Measurements from ENCODE around the gene PYCARD.

DNA sequence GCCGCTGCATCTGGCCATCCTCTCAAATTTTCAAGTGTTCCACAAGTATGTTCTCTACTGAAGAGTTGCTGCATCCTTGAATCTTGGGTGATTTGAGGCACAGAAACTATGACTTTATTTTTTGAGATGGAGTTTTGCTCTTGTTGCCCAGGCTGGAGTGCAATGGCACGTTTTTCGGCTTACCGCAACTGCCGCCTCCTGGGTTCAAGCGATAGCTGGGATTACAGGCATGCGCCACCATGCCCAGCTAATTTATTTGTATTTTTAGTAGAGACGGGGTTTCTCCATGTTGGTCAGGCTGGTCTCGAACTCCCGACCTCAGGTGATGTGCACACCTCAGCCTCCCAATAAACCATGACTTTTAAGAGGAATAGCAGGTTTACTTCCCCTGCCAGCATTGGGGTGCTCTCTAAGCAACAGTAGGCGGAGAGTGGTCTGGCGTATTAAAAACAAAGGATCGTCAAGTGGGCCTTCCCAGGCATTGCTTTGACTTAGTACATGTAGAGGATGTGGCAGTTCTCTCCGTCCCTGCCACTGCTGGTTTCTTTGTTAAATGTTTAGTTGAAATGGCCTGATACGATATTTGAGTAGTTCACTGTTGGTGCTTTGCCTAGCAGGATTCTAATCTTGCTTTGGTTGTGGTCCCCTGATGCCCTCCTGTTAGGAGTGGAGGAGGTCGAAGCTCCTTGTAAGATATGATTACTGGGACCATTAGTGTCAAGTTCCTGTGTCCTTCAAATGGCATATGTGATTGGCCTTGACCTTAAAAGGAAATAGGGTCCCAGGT is 9.5 kb downstream of the PYCARD start:
- TF ChIP-seq, protein P1, sequence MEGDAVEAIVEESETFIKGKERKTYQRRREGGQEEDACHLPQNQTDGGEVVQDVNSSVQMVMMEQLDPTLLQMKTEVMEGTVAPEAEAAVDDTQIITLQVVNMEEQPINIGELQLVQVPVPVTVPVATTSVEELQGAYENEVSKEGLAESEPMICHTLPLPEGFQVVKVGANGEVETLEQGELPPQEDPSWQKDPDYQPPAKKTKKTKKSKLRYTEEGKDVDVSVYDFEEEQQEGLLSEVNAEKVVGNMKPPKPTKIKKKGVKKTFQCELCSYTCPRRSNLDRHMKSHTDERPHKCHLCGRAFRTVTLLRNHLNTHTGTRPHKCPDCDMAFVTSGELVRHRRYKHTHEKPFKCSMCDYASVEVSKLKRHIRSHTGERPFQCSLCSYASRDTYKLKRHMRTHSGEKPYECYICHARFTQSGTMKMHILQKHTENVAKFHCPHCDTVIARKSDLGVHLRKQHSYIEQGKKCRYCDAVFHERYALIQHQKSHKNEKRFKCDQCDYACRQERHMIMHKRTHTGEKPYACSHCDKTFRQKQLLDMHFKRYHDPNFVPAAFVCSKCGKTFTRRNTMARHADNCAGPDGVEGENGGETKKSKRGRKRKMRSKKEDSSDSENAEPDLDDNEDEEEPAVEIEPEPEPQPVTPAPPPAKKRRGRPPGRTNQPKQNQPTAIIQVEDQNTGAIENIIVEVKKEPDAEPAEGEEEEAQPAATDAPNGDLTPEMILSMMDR (IDR thresholded peaks at IDR 0.05): no peak
- no peak for TF ChIP-seq EP300 (IDR thresholded peaks at IDR 0.05)
